CD14-positive monocyte (primary cell): ENCODE data around the gene BCAS4. TPM values are rescaled to one million over a fixed set of nuclear protein-coding genes. Genes with fewer than 3 reads are reported as not detected.

Experiments
- DNase-seq, 3 donors: peaks; one replicate each; pipeline ENCODE4 v3.0.0-alpha.2; 2011 to 2022
- H2AFZ ChIP-seq: 2 replicates; pipeline ENCODE4 v1.6.0; 2012; ENCODE audit warnings: mild to moderate bottlenecking, low read depth, low read length, inconsistent platforms; ENCODE audit not compliant: insufficient read depth, poor library complexity, severe bottlenecking
- H3K27ac ChIP-seq, 2 donors: 1 replicate in 1 of 2; 2 replicates in 1 of 2; pipeline ENCODE4 v1.5.1; 2012 to 2013; ENCODE audit warnings: low read length in 2 of 2, control low read depth in 1 of 2, inconsistent platforms in 1 of 2, low read depth in 1 of 2, mild to moderate bottlenecking in 1 of 2
- H3K27me3 ChIP-seq, 2 donors: one replicate each; pipeline versions ENCODE4 v1.6.0 to v1.6.1; 2011 to 2013; ENCODE audit warnings: low read length in 2 of 2; ENCODE audit not compliant: control insufficient read depth in 2 of 2, insufficient read depth in 2 of 2
- H3K36me3 ChIP-seq, 2 donors: replicated peaks in 1 of 2; 1 replicate in 1 of 2; 2 replicates in 1 of 2; pipeline versions ENCODE4 v1.5.1 to v1.6.1; 2012 to 2013; ENCODE audit warnings: low read length in 2 of 2, control low read depth in 1 of 2, inconsistent platforms in 1 of 2, mild to moderate bottlenecking in 1 of 2; ENCODE audit not compliant: insufficient read depth in 2 of 2, control insufficient read depth in 1 of 2
- H3K4me1 ChIP-seq, 2 donors: 1 replicate in 1 of 2; 2 replicates in 1 of 2; pipeline versions ENCODE4 v1.5.1 to v1.6.1; 2012 to 2013; ENCODE audit warnings: low read length in 2 of 2, control low read depth in 1 of 2, inconsistent platforms in 1 of 2, mild to moderate bottlenecking in 1 of 2, moderate library complexity in 1 of 2; ENCODE audit not compliant: insufficient read depth in 2 of 2, control insufficient read depth in 1 of 2
- H3K4me2 ChIP-seq: replicated peaks from 2 replicates; pipeline ENCODE3; 2012; ENCODE audit warnings: low read length, moderate library complexity, mild to moderate bottlenecking; ENCODE audit not compliant: poor library complexity, severe bottlenecking; ENCODE audit errors: extremely low read depth
- H3K4me3 ChIP-seq, 3 experiments: fragments of 200-600 bp in 1 of 3; sonication (generic) in 1 of 3; replicated peaks in 1 of 3; 1 replicate in 2 of 3; 2 replicates in 1 of 3; pipeline ENCODE4 v1.5.1; 2011 to 2013; ENCODE audit warnings: low read length in 3 of 3, mild to moderate bottlenecking in 3 of 3, control low read depth in 2 of 3, low read depth in 2 of 3, inconsistent platforms in 1 of 3, moderate library complexity in 1 of 3
- H3K79me2 ChIP-seq: 2 replicates; pipeline ENCODE4 v1.6.0; 2012; ENCODE audit warnings: mild to moderate bottlenecking, control low read depth, inconsistent platforms, low read length, moderate library complexity; ENCODE audit not compliant: insufficient read depth
- H3K9ac ChIP-seq: 2 replicates; pipeline ENCODE4 v1.6.0; 2017; ENCODE audit warnings: low read length, mild to moderate bottlenecking; ENCODE audit not compliant: insufficient read depth, poor library complexity, severe bottlenecking
- H3K9me3 ChIP-seq, 2 donors: replicated peaks in 1 of 2; 1 replicate in 1 of 2; 2 replicates in 1 of 2; pipeline versions ENCODE4 v1.5.1 to v1.6.1; 2012 to 2013; ENCODE audit warnings: low read length in 2 of 2, control low read depth in 1 of 2; ENCODE audit not compliant: control insufficient read depth in 1 of 2, insufficient read depth in 1 of 2
- H4K20me1 ChIP-seq: 2 replicates; pipeline ENCODE4 v1.6.0; 2012; ENCODE audit warnings: mild to moderate bottlenecking, low read length, control low read depth, moderate library complexity; ENCODE audit not compliant: insufficient read depth
- H3K27ac Mint-ChIP-seq, 7 donors: one replicate each; pipeline ENCODE4 v1.8.0; 2020; ENCODE audit warnings: mild to moderate bottlenecking in 7 of 7, mixed read lengths in 7 of 7, moderate library complexity in 6 of 7, inconsistent platforms in 2 of 7
- H3K27me3 Mint-ChIP-seq, 3 donors: one replicate each; pipeline ENCODE4 v1.8.0; 2021 to 2022; ENCODE audit warnings: low read depth in 3 of 3, mild to moderate bottlenecking in 3 of 3, mixed read lengths in 3 of 3, moderate library complexity in 3 of 3, inconsistent platforms in 1 of 3
- H3K36me3 Mint-ChIP-seq, 2 donors: one replicate each; pipeline ENCODE4 v1.8.0; 2020; ENCODE audit warnings: mixed read lengths in 2 of 2, inconsistent platforms in 1 of 2, mild to moderate bottlenecking in 1 of 2
- H3K4me1 Mint-ChIP-seq: one replicate; pipeline ENCODE4 v1.8.0; 2020; ENCODE audit warnings: mild to moderate bottlenecking, mixed read lengths
- H3K4me3 Mint-ChIP-seq, 2 donors: one replicate each; pipeline ENCODE4 v1.8.0; 2020; ENCODE audit warnings: mild to moderate bottlenecking in 2 of 2, mixed read lengths in 2 of 2, moderate library complexity in 1 of 2
- H3K9me3 Mint-ChIP-seq, 7 donors: one replicate each; pipeline ENCODE4 v1.8.0; 2020 to 2022; ENCODE audit warnings: mixed read lengths in 7 of 7, mild to moderate bottlenecking in 6 of 7, moderate library complexity in 6 of 7, inconsistent platforms in 2 of 7
- CTCF ChIP-seq: fragments of 200-600 bp; IDR thresholded peaks from one replicate; pipeline ENCODE4 v1.8.0; 2022; ENCODE audit warnings: antibody characterized with exemption, mild to moderate bottlenecking
- WGBS: methylation state at CpG from one replicate; pipeline ENCODE4 v1.1.5; 2013; ENCODE audit warnings: missing lambda C conversion rate; ENCODE audit not compliant: insufficient coverage; 5-methylcytosine and 5-hydroxymethylcytosine counted together
- intact Hi-C, 2 donors: fragments of 100-400 bp; cut with micrococcal nuclease; formaldehyde crosslinking; loops; one replicate each; pipeline versions ENCODE4 v1.15.0 to v1.15.1; 2023
- polyA plus RNA-seq, 3 donors: library from polyadenylated mRNA; depleted of rRNA in 1 of 3; unstranded in 2 of 3; stranded (reverse) in 1 of 3; fragments of 300-500 nt in 2 of 3; fragments of >200 nt in 1 of 3; fragmentation: Illumina TruSeq in 2 of 3; gene quantifications; 1 replicate in 2 of 3; 2 replicates in 1 of 3; pipeline ENCODE4 v1.2.3, GENCODE V29; 2012 to 2021

The BCAS4 gene
- polyA plus RNA-seq, 3 donors: 0.16 to 1.0 (median 0.69) TPM

GRCh38 chr20:50794181-50794845 is 548 bp upstream of the BCAS4 start:
- H3K36me3 ChIP-seq: no peaks in the 10 kb centered on the region
- peaks cover 9 to 24% (median 10%) of the 10 kb centered on the region in 3 donors for H3K27me3 Mint-ChIP-seq
- H3K79me2 ChIP-seq: no peaks in the 10 kb centered on the region
- peaks cover 0 to 3% (median 0%) of the 10 kb centered on the region in 7 donors for H3K9me3 Mint-ChIP-seq
- peak overlapping the region; percentile 73 to 80 for H3K4me3 Mint-ChIP-seq
- H2AFZ ChIP-seq: peak overlapping the region; percentile 91
- TF ChIP-seq CTCF: no peak
- no peaks in the 10 kb centered on the region for H4K20me1 ChIP-seq
- no peak for DNase-seq
- H3K27me3 ChIP-seq: peaks cover 7 to 9% of the 10 kb centered on the region in 2 donors
- H3K36me3 Mint-ChIP-seq: no peaks in the 10 kb centered on the region
- no peak overlapping the region for H3K27ac ChIP-seq
- peak overlapping the region; percentile 34 for H3K9ac ChIP-seq
- no peak overlapping the region for H3K27ac Mint-ChIP-seq
- peaks cover 23 to 31% of the 10 kb centered on the region in 2 donors for H3K4me1 ChIP-seq
- intact Hi-C loops: loop anchor here (5.0 to 10.0 kb wide), 2 partner anchors 133 to 140 kb away; partner anchors contain the start of gene ADNP (in 1 of the 2)
- under 1% methylated on average over 26 of the region's 35 CpGs for WGBS
- no peaks in the 10 kb centered on the region for H3K9me3 ChIP-seq
- H3K4me3 ChIP-seq: peak overlapping the region in 2 of 3 experiments; percentile 36 to 82
- H3K4me1 Mint-ChIP-seq: peaks cover 18% of the 10 kb centered on the region
- H3K4me2 ChIP-seq: peak overlapping the region; percentile 99

- Mint-ChIP-seq H3K27me3 (peaks cover 9 to 24% (median 10%) of the 10 kb centered on the region in 3 donors), H3K9me3 (peaks cover 0 to 3% (median 0%) of the 10 kb centered on the region in 7 donors), H3K4me3 (no peak overlapping the region), H3K27ac (no peak overlapping the region), H3K4me1 (peaks cover 14% of the 10 kb centered on the region), H3K36me3 (no peaks in the 10 kb centered on the region)
- Histone ChIP-seq H3K36me3 (no peaks in the 10 kb centered on the region), H3K4me3 (no peak overlapping the region), H3K9me3 (no peaks in the 10 kb centered on the region), H3K27ac (no peak overlapping the region), H4K20me1 (no peaks in the 10 kb centered on the region), H3K27me3 (peaks cover 7 to 9% of the 10 kb centered on the region in 2 donors), H3K4me2 (no peak overlapping the region), H2AFZ (no peak overlapping the region), H3K4me1 (peaks cover 16 to 20% of the 10 kb centered on the region in 2 donors), H3K9ac (no peak overlapping the region), H3K79me2 (no peaks in the 10 kb centered on the region)
- WGBS: 83% methylated on average over 1 of the region's 4 CpGs
- intact Hi-C loops: loop anchor here in 1 of 2 donors (10.0 kb wide), 1 partner anchor 138 kb away; the partner anchor contains the start of gene ADNP
- DNase-seq: no peak
- TF ChIP-seq CTCF: no peak
Observed at GRCh38 chr20:50797142-50797541, 2.3 kb downstream of the BCAS4 start.
